ENCODE data around the gene NCKAP5.
"Not testable (repeated sequence)": the region's sequence is repeated elsewhere in the genome, so short reads cannot be mapped to it uniquely, and the experiment has no call there.

NCKAP5 gene

DNA sequence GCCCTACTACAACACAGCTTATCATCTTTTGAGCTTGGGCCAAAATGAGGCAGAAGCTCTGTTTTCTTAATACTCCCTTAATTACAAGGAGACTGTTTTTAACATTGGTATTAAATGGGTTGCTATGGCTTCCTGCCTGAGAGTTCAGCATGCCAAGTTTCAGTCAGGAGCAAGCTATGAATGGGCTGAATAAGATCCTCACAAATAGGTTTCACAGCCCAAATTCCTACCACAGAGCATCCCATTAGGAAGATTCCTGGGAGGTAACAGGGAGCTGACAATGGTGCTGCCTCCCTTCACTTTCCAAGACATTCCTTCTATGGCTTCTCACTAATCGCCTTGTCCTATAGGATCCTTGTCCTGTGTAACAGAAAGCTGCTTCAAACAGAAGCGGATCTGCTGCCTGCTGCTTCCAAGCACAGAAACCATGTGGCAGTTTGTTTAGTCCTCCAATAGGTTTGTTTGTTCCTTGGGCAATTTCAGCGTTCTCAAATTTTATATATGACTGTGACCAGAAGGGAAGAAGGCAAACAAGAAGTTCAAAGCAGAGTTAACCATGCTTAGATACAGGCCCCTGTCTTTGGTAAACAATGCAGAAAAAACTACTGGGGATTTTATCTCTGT is 70.9 kb downstream of the NCKAP5 start:
- DNase-seq (ENCODE audit: low spot score), result no peak

DNA sequence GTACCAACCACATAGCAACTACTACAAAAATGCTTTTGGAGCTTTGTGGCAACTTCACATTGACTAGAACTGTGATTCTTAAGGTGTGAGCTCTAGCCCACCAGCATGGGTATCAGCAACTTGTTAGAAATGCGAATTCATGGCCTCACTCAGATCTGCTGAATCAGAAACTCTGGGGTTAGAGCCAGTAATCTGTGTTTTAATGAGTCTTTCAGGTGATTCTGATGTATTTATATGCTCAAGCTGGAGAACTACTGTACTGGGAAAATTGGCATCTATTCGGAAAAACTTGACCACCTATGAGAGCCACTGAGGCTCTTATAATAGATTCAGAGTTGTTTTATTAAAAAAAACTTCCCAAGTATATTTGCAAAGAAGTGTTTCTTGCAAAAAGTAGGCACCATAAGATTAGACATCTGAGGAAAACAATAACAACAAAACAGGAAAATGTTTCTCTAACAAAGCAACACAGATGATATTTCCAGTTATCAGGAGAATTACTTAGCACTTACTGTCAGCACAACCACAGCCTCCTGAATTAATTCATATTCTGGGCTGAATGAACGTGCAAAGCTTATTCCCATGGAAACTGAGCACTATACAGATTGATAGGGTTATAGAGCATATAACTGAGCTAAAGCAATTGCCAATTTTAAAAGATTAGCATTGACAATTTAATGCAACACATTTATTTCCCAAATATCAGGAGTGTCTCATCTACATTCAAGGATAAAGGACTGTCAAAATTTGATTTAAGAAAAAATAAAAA is 71.6 kb downstream of the NCKAP5 start:
- DNase-seq (ENCODE audit: low spot score), result no peak

DNA sequence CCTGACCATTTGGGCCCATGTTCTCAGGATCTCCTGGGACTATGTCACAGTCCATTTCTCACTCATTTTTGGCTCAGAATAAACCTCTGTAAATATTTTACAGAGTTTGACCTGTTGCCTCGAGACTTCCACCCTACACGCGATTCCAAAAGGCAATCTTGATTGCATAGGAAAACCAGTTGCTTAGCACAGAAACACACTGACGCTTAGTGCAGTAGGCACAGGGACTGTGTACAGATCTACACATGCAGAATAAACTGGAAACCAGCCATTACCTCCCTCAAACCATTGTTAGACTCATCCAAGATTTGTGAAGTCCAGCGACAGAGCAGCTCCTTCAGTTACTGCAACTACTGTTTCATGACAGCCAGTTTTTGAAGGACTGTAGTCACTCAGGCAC is 73.0 kb downstream of the NCKAP5 start:
- no peak for DNase-seq (ENCODE audit: low spot score)

DNA sequence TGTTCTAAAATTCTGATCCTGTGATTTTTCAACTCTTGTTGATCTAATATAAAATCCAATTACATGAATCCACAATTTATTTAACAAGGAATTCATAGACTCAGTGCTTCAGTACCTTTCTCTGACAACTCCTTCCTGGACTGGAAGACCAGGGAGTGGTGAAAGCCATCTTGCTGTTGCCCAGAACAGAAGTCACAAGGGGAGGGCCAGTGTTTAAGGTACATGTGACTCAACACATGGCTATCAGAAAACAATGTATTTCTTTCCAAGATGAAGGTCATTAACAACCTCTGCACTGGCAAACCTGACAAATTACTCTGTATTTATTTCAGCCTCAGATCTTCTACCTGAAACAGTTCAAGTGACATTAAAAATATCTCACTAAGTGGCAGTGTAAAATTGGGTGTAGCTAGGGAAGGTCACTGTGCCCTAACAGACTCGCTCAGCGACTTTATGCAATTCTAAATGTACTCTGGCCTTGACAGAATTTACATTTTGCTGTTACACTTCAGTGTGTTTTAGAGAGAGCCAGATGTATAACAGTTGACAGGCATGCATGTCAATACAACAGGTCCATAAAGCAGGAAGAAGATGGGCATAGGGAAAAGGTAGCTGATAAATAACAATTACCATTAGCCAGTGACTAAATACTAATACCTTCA is 75.4 kb downstream of the NCKAP5 start:
- DNase-seq (ENCODE audit: low spot score), result no peak

DNA sequence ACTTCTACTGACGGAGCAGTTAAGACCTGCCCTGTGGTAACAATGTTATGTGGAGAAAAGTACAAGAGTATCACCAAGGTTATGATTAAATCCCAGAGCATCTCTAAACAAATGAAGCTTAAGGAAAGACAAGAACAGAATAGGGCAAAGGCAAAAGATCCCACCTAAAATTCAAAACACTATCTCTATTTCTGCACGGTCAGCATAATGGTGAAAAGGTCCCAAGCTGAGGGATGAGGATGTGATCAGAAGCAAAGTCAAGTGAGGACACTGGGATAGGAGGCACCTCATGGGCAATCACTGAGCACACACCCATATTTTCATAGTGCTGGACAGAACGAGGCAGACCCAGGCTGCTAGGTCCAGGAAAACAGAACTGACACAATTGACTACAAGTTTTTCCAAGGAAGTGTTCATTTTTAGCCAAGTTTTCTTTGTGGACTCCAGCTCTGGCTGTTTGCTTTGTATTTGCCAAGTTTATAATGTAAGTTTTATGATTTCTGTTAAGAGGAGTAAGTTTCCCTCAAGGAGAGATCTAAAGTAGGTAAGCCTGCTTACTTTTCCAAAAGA is 77.8 kb downstream of the NCKAP5 start:
- DNase-seq (ENCODE audit: low spot score), result no peak

DNA sequence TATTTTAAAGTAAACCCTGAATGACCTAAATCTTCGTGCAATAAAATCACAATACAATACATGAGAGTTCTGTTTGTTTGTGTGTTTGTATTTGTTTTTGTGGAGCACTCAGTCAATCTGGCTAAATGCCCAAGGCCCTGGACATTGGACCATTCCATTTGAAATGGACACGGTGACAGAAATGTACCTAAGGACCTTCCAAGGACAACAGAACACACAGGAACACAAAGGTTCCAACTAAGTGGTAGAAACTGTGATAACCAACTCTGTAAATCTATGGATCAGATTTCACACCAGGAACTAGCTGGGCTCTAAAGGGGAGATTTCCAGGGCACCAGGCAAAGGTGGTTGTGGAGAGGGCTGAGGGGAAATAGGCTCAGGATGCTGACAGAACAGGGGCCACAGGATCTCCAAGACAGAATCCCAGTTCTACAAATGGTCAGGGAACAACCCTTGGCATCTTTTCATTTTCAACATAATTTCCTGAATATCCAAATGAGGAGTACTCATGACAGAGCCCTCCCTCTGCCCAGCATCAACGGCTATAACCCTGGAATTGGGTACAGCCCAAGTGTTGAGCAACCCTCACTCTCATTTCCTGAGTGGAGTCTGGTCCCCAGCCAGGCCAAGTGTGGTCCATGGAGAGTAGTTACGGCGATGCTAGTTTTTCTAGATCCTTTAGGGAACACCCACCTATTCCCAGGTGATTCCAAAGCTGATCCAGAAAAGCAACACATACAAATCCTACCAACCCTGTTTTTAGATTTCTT is 78.4 kb downstream of the NCKAP5 start:
- no peak for DNase-seq (ENCODE audit: low spot score)

DNA sequence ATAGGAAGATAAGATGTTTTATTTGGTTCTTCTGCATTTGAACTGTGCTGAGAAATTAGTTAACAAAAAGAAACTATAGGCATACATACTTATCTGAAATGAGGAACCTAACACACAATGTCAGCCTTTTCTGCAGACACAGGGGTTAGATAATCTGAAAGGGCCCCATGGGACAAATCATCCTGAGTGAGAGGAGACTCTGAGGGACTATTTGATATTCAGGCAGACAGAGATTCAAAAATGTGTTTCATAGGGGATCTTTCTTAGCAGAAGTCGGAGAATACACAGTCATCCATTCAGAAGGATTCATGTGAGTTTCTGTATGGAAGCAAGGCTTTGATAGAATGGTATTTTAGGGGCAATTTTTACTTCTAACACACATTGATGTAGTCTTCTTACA is 79.1 kb downstream of the NCKAP5 start:
- DNase-seq (ENCODE audit: low spot score), result no peak

DNA sequence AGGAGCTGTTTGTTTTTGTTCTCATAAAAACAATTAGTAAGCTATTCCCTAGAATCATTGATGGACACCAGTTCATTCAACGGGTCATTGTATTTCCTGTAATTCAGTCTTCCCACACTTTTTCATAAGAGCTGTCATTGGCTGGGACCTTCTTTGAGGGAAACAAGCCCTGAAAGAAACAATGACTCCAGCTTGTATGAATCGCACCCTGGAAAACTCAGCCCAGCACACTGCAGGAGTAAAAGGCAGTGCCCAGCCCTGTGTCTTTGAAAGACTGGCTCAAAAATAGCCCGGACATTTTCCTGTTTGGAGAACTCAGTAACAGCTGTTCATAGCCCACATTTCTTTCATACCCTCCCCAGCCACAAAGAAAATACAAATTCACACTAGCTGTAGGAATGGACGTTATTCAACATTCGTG is 81.5 kb downstream of the NCKAP5 start:
- DNase-seq (ENCODE audit: low spot score), result no peak

DNA sequence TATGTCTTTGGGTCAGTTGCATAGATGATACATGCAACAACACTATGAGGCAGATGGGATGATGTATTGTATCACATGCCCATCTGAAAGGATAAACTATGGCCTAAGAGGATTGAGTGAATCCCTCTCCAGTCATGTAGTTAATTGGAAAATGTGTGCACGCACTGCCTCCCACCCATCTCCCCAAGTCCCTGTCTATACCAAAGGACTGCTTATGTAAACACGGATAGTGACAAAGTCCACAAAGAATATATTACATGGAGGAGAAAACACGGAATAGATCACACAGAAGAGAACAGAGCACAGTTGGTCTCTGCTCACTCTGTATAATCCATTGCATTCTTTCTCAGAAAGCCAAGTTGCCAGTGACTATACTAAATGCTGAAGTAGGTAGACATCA is 82.4 kb downstream of the NCKAP5 start:
- no peak for DNase-seq (ENCODE audit: low spot score)

DNA sequence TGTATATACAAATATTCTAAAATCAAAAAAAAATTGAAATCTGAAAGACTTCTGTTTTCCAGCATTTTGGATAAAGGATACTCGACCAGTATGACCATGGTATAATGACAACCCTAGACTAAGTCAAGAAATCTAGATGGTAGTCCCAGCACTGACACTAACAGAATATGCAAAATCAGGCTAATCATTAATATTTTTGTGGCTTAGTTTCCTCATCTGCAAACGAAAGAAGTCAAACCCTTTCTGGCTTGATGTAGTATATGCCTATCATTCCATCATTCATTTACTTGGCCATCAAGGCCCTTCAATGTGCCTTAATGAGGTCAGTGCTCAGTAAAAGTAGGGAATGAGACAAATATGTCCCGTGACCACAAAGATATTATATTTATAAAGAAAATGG is 83.5 kb downstream of the NCKAP5 start:
- no peak for DNase-seq (ENCODE audit: low spot score)

DNA sequence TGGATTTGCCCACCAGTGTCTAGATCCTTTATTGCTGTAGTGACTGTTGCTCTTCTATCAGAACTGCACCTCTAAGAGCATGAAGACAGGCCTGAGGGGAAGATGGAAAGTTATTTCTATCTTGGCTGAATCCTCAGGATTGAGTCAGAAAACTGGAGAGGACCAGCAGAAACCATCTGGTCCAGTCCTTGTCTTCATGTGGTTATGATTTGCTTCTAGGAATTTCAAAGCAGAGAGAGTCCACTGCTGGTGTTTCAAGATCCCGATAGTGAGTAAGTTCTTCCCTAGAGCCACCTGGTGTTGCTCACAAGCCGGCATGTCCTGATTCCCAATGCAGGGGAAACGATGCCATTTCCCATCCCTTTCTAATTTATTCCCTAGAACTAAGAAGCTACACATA is 84.2 kb downstream of the NCKAP5 start:
- DNase-seq (ENCODE audit: low spot score), result no peak

DNA sequence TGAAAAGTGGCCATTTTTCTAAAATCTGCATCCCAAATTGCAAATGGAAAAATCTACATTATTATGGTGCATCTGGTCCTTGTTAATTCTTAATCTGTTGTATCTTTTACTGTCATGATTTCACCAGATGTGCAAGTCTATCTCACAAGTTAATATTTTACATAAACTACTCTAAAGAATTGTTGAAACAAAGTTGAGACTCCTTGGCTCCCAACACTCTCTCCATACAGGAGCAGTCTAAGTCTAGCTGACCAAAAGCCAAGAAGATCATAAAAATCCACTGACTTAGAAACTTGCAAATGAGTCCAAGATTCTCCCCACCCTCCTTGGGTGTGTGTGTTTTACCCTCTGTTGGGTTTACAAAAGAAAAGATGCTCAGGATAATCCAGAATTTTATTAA is 85.1 kb downstream of the NCKAP5 start:
- no peak for DNase-seq (ENCODE audit: low spot score)

DNA sequence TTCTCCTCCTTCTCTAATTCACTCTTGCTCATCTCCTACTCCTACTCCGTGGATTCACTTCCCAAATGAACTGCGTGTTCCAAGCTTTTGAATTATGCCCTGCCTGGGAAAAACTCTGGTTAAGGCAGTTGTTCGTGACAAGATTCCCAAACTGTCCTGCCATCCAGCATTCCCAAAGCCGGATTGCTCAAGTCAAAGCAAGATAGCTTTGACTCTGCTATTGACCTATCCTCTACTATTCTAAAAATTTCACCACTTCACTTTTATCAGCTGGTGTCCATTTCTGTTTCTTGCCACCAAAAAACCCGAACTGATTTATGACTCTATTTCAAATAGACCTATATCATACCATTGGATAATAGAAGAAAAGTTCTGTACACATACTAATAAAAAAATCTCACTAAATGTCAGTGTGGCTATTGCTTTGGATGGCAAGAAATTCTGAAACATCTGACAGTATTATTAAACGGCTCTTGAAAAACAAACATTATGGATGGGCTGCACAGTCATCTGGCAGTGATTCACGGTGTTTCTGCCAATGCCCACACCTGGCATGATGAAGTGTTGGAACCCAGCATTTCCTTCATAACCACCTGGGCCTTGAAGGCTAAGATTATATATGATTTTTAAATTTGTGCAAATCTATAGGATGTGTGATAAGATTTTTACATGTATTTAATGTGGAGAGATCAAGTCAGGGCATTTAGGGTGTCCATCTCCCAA is 87.4 kb downstream of the NCKAP5 start:
- DNase-seq (ENCODE audit: low spot score), result no peak

DNA sequence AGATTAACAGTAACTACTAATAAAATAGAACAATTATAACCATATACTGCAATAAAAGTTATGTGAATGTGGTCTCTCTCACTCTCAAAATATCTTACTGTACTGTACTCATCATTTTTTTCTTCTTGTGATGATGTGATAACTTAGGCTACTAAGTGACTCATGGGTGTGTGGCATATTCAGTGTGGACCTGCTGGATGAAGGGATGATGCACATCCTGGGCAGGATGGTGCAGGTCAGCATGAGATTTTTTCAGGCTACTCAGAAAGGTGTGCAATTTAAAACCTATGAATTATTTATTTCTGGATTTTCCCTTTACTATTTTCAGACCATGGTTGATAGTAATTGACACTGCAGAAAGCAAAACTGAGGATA is 90.7 kb downstream of the NCKAP5 start:
- DNase-seq (ENCODE audit: low spot score), result no peak

DNA sequence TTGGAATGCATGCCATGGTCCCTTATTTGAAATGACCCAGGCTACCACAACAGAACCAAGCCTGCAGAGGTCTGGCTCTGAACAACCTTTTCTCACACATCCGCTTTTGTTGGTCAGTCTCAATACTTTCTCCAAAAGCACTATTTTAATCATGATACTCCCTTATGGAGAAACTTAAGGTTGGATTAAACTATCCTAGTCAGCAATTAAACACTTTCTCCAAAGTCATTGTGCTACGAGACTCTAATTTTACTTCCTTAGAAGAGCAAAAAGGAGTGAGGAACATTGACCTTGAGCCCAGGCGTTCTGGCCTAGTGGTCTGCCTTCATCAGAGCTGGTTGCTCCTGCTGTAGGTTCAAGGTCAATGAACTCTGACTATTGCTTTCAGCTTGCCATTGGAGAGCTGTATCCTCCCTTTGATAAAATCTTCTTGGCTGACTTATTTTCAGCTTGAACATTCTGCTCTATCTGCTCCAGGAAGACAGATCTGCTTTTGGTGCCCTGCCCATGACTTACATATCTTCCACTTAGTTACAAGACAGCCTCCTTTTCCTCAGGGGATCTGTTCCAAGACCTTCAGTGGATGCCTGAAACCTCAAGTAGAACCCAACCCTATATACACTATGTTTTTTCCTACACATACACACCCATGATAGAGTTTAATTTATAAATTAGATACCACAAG is 91.2 kb downstream of the NCKAP5 start:
- no peak for DNase-seq (ENCODE audit: low spot score)

DNA sequence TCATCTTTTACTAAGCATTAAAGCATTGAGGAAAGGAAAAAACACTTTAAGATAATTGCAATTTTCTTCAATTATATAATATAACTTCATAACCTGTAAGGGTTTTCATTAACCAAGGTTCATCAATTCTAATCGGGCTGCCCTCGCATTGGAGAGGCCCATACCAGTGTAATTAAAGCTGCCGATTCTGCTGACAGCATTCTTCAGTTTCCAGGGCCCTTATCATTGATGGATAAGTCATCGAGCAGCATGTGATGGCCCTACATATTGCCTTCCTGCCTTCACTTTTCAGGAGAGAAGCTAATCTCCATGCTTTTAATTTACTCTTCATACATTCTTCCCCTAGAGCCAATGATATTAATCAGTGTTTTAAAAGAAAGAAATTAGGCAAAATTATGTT is 92.0 kb downstream of the NCKAP5 start:
- no peak for DNase-seq (ENCODE audit: low spot score)

DNA sequence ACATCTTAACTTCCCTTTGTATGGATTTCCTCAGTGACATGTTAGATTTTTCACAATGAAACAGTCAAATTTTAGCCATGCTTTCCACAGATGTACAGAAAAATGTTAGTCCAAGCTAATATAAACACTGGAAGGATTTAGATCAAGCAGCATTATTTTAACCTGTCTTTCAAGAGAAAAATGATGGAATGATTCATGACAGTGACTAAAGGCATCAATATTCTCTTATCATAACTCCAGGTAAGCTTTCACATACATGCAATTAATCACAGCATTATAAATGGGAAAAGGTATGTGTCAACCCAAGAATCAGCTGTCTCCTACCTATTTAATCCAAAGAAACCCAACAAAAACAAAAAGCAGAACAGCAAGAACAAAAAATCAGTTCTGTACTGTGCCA is 92.7 kb downstream of the NCKAP5 start:
- no peak for DNase-seq (ENCODE audit: low spot score)

DNA sequence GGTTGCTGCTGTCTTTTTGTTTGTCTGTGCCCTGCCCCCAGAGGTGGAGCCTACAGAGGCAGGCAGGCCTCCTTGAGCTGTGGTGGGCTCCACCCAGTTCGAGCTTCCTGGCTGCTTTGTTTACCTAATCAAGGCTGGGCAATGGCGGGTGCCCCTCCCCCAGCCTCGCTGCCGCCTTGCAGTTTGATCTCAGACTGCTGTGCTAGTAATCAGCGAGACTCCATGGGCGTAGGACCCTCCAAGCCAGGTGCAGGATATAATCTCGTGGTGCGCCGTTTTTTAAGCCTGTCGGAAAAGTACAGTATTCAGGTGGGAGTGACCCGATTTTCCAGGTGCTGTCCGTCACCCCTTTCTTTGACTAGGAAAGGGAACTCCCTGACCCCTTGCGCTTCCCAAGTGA is 97.8 kb downstream of the NCKAP5 start:
- not testable (repeated sequence) for DNase-seq (ENCODE audit: low spot score)

DNA sequence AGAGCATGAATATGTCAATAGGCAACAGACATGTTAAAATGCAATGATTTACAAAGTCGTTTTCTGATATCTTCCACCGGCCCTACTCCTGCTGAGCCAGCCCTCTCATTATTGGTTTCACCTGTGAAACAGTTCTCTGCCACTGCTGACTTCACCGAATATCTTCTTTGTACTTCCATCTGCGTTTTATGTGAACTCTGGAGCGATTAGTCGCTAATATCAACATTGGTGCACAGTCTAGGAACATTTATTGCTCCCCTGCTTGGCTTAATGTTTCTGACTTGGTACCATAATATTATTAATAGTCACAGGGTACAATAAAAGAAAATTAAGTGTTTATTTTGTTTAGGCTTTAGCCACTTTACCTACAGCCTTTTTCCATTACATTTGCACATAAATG is 105.5 kb downstream of the NCKAP5 start:
- no peak for DNase-seq (ENCODE audit: low spot score)

DNA sequence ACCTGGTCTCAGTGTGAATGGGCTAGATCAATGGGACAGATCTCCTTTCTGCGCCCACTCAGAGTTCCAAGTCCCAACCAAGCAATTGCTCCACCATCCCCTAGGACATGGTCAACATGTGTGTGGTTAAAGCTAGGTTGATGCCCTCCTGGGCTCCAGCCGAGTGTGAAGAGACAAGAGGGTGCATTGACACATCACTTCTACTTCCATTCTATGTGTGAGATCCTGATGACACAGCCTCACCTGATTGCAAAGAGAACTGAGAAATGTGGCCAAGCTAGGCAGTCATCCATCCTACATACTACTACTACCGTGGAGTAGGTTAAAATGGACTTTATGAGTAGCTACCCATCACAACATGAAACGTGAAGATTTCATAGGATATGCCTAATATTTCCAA is 106.8 kb downstream of the NCKAP5 start:
- no peak for DNase-seq (ENCODE audit: low spot score)

DNA sequence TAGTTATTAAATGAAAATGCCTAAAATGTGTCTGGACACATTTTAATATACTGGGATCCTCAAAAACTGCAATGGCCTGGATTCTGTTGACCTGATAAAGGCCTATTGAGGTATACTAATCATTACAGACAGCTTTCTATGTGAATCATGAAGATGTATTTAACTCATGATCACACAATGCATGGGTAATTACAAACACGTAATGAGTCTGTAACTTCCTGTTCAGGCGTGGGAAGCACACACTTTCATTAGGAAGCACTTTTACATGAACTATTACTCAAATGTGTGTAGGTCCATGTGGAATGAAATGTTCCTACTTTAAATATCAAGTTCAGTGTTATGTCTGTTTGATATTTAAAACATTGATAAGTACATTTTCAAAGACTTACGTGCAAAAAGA is 108.7 kb downstream of the NCKAP5 start:
- DNase-seq (ENCODE audit: low spot score), result no peak

Data from SW480 (cell line).